Fibroblast of lung (primary cell): ENCODE data around the gene CNNM1.

Source experiments
- EZH2 ChIP-seq: IDR thresholded peaks from 2 replicates; pipeline ENCODE4 v1.5.1; 2012; ENCODE audit warnings: low read length, control low read depth, mild to moderate bottlenecking; ENCODE audit errors: missing control alignments
- TF ChIP-seq, protein P1 (sequence below), 2 donors: IDR thresholded peaks in 1 of 2; conservative IDR thresholded peaks in 1 of 2; 1 replicate in 1 of 2; 2 replicates in 1 of 2; pipeline ENCODE4 v1.5.1; 2011 to 2012; ENCODE audit warnings: low read length in 2 of 2, control low read depth in 1 of 2, inconsistent platforms in 1 of 2, low read depth in 1 of 2, mild to moderate bottlenecking in 1 of 2

DNA sequence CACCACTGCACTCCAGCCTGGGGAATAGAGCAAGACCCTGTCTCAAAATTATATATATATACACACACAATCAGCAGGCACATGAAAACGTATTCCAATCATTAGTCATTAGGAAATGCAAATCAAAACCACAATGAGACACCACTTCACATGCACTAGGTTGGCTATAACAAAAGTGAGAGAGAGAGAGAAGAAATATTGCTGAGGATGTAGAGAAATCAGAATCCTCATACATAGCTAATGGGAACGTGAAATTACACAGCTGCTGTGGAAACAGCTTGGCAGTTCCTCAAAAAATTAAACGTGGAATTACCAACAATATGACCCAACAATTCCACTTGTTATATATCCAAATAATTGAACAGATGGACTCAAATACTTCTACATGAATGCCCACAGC, 43.3 kb upstream of the CNNM1 start:
- TF ChIP-seq, protein P1, sequence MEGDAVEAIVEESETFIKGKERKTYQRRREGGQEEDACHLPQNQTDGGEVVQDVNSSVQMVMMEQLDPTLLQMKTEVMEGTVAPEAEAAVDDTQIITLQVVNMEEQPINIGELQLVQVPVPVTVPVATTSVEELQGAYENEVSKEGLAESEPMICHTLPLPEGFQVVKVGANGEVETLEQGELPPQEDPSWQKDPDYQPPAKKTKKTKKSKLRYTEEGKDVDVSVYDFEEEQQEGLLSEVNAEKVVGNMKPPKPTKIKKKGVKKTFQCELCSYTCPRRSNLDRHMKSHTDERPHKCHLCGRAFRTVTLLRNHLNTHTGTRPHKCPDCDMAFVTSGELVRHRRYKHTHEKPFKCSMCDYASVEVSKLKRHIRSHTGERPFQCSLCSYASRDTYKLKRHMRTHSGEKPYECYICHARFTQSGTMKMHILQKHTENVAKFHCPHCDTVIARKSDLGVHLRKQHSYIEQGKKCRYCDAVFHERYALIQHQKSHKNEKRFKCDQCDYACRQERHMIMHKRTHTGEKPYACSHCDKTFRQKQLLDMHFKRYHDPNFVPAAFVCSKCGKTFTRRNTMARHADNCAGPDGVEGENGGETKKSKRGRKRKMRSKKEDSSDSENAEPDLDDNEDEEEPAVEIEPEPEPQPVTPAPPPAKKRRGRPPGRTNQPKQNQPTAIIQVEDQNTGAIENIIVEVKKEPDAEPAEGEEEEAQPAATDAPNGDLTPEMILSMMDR (conservative IDR thresholded peaks at IDR 0.05 in 1 of 2, IDR thresholded peaks at IDR 0.05 in 1 of 2; ENCODE audit: low read depth in 1 of 2, low read length in 2 of 2) = no peak
- TF ChIP-seq EZH2 = no peak
